Fibroblast of villous mesenchyme (primary cell): ENCODE results near the gene KCNMB2. TPM values are rescaled to one million over a fixed set of nuclear protein-coding genes. Genes with fewer than 3 reads are reported as not detected.

ENCODE experiments used
- DNase-seq: peaks from one replicate; pipeline ENCODE4 v3.0.0-alpha.2; 2010; ENCODE audit warnings: low read depth
- H3K4me3 ChIP-seq: 2 replicates; pipeline ENCODE4 v1.5.1; 2011; ENCODE audit warnings: low read depth, mild to moderate bottlenecking, low read length
- total RNA-seq: library from RNA; depleted of rRNA; stranded (reverse); fragments of >200 nt; gene quantifications from 2 replicates; pipeline ENCODE4 v1.2.3, GENCODE V29; 2012
- TF ChIP-seq, protein P1 (sequence below): IDR thresholded peaks from 2 replicates; pipeline ENCODE4 v1.5.1; 2012; ENCODE audit warnings: low read depth, mild to moderate bottlenecking, low read length; ENCODE audit not compliant: insufficient read depth

Gene KCNMB2
- total RNA-seq, 1 donor, result not detected

DNA sequence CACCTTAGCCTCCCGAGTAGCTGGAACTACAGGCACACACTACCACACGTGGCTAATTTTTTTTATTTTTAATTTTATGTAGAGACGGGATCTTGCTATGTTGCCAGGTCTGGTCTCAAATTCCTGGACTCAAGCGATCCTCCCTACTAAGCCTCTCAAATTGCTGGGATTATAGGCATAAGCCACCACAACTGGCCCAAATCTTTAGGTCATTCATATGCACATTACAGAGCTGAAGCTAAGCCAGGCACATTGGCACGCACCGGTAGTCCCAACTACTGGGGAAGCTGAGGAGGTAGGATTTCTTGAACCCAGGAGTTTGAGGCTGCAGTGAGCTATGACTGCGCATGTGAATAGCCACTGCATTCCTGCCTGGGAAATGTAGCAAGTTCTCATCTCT is 269.5 kb downstream of the KCNMB2 start:
- no peak for DNase-seq
- no peak overlapping the region for H3K4me3 ChIP-seq
- TF ChIP-seq, protein P1, sequence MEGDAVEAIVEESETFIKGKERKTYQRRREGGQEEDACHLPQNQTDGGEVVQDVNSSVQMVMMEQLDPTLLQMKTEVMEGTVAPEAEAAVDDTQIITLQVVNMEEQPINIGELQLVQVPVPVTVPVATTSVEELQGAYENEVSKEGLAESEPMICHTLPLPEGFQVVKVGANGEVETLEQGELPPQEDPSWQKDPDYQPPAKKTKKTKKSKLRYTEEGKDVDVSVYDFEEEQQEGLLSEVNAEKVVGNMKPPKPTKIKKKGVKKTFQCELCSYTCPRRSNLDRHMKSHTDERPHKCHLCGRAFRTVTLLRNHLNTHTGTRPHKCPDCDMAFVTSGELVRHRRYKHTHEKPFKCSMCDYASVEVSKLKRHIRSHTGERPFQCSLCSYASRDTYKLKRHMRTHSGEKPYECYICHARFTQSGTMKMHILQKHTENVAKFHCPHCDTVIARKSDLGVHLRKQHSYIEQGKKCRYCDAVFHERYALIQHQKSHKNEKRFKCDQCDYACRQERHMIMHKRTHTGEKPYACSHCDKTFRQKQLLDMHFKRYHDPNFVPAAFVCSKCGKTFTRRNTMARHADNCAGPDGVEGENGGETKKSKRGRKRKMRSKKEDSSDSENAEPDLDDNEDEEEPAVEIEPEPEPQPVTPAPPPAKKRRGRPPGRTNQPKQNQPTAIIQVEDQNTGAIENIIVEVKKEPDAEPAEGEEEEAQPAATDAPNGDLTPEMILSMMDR, result no peak

DNA sequence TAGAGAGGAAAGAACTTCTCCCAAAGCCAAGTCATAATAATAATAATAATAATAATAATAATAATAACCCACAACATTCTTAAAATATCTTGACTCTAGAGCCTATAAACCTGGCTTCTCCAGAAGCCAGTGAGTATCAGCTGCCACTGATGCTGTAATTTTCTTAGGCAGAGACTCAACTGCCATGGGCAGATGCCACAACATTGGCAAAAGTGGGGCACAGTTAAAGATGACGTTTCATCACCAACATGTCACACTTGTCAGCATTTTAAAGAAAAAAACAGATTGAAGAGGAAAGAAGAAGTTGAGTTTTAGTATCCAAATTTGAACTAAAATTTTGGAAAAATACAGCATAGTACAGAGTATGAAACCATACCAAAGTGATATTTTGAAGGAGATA is 270.4 kb downstream of the KCNMB2 start:
- H3K4me3 ChIP-seq, result no peak overlapping the region
- TF ChIP-seq, protein P1, result no peak

DNA sequence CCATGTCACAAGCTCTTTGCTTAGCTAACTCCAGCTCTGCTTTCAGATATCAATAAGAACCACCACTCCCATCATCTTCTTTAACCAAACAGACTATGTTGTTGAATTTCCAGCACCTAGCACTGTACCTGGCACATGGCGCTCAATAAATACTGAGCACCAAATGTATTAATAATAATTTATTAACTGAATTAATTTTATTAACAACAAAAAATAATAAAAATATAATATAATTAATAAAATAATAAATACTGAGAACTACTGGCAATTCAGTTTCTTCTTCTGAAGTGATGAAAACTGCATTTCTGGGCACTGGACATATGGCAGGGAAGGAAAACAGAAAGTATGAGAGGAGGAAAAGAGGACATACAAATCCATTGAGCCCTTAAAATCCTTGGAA is 271.5 kb downstream of the KCNMB2 start:
- no peak for DNase-seq
- H3K4me3 ChIP-seq, result no peak overlapping the region
- TF ChIP-seq, protein P1, result no peak

More for the DNA sequence above, 270.4 kb downstream of the KCNMB2 start:
- DNase-seq, result no peak

DNA sequence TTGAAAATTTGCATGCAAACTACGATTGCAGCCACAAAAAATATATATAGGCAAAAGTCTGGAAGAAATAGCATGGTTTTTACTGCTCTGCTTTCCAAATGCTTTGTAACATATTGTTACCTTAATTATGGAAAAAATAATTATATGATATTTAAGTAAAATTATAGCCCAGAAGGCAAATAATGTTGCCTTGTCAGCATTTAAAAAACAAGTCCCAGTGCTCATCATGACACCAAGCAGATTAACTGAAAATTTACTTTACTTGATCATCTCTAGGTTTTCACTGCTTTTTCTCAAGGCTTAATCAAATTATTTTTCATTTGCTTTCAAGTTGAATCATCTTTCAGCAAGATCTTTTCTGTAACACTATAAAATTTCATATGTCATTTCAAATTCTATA is 272.5 kb downstream of the KCNMB2 start:
- TF ChIP-seq, protein P1, result no peak
- H3K4me3 ChIP-seq, result no peak overlapping the region

DNA sequence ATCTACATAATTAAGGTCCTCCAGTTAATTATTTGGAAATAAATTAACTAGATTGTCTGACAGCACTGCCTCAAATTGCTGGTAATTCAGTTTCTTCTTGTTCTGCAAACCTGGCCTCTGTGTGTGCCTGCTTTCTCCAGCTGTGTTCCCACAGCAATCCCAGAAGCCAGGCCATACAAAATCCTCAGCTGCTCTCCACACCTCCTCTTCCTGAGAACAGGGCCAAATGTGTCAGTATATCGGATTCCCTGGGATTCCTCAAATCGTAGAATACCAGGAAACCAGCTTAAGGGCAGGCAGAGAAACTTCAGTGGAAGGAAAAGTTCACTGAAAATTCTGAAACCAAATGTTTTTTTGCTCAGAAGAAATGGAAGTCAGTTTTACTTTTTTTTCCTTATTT is 273.9 kb downstream of the KCNMB2 start:
- no peak overlapping the region for H3K4me3 ChIP-seq
- TF ChIP-seq, protein P1, result no peak
- DNase-seq, result no peak

More for the DNA sequence above, 272.5 kb downstream of the KCNMB2 start:
- DNase-seq, result no peak

DNA sequence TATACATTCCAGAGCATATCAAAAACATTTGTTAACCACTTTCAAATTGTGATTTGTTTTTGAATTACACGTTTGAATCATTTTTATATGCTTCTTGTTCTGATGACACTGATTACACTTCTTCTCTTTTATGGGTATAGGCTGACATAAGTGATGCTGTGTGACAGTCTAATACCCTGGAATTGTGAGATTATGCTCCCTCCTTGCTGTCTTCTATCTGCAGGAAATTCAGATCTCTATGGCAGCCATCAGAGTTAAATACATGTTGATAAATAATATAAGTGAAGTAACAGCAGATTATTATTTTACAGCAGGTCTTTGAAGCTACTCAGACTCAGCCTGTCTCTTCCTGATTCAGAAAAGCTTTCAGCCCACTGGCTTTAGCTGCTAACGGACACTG is 286.5 kb downstream of the KCNMB2 start:
- TF ChIP-seq, protein P1, result no peak
- no peak for DNase-seq
- no peak overlapping the region for H3K4me3 ChIP-seq

DNA sequence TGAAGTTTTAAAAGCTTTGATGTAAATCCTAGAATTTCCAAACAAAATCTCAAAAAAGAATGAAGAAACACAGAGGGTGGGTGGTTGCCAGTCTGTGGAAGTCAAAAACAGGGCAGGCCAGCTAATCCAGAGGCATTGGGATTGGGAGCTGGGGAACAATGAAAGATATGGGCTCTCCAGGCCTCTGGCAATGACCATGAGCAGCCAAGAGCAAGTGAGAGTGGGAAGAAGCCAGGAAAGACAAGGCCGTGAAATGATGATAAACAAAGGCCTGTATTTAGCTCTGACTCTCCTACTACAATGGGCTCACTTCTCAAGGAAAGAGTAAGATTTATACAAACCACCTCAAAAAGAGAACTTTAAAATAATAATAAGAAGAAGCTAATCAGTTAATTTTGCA is 286.9 kb downstream of the KCNMB2 start:
- H3K4me3 ChIP-seq, result no peak overlapping the region
- no peak for DNase-seq
- TF ChIP-seq, protein P1, result no peak
